Putamen (tissue), 1 donor: ENCODE results near the gene DPF3.
"Not testable (repeated sequence)": the region's sequence is repeated elsewhere in the genome, so short reads cannot be mapped to it uniquely, and the experiment has no call there.

ENCODE experiments used
- DNase-seq: peaks from one replicate; pipeline ENCODE4 v3.0.0-alpha.2; 2016; ENCODE audit warnings: low spot score

The DPF3 gene

GRCh38 chr14:72774141-72774540, 119.8 kb downstream of the DPF3 start:
- DNase-seq = no peak

GRCh38 chr14:72771561-72771960, 122.3 kb downstream of the DPF3 start:
- DNase-seq = no peak

GRCh38 chr14:72766296-72766695, 127.6 kb downstream of the DPF3 start:
- DNase-seq = no peak

GRCh38 chr14:72763892-72764291, 130.0 kb downstream of the DPF3 start:
- no peak for DNase-seq

GRCh38 chr14:72759670-72760069, 134.2 kb downstream of the DPF3 start:
- no peak for DNase-seq

- no peak for DNase-seq
Observed at GRCh38 chr14:72758993-72759392, 134.9 kb downstream of the DPF3 start.

- DNase-seq = no peak
Observed at GRCh38 chr14:72758420-72758819, 135.5 kb downstream of the DPF3 start.

GRCh38 chr14:72756967-72757366, 136.9 kb downstream of the DPF3 start:
- DNase-seq = no peak

- no peak for DNase-seq
Observed at GRCh38 chr14:72755766-72756165, 138.1 kb downstream of the DPF3 start.

GRCh38 chr14:72754949-72755348, 139.0 kb downstream of the DPF3 start:
- no peak for DNase-seq

- no peak for DNase-seq
Observed at GRCh38 chr14:72753879-72754400, 140.0 kb downstream of the DPF3 start.

GRCh38 chr14:72753044-72753710, 140.7 kb downstream of the DPF3 start:
- DNase-seq = no peak

- no peak for DNase-seq
Observed at GRCh38 chr14:72752034-72752412, 141.9 kb downstream of the DPF3 start.

- DNase-seq = no peak
Observed at GRCh38 chr14:72751276-72752033, 142.4 kb downstream of the DPF3 start.

GRCh38 chr14:72748921-72749320, 145.0 kb downstream of the DPF3 start:
- not testable (repeated sequence) for DNase-seq

GRCh38 chr14:72747652-72748051, 146.2 kb downstream of the DPF3 start:
- no peak for DNase-seq

- no peak for DNase-seq
Observed at GRCh38 chr14:72745991-72746980, 147.6 kb downstream of the DPF3 start.

GRCh38 chr14:72745546-72745945, 148.4 kb downstream of the DPF3 start:
- DNase-seq = no peak

GRCh38 chr14:72744416-72745120, 149.3 kb downstream of the DPF3 start:
- no peak for DNase-seq

GRCh38 chr14:72743626-72744025, 150.3 kb downstream of the DPF3 start:
- DNase-seq = no peak

GRCh38 chr14:72742838-72743195, 151.1 kb downstream of the DPF3 start:
- DNase-seq = no peak
